ENCODE measurements around the gene GABRB3.
"Not testable (repeated sequence)": the region's sequence is repeated elsewhere in the genome, so short reads cannot be mapped to it uniquely, and the experiment has no call there.

GABRB3 gene

GRCh38 chr15:26738996-26739395 is 33.9 kb downstream of the GABRB3 start:
- no peak for DNase-seq

DNA sequence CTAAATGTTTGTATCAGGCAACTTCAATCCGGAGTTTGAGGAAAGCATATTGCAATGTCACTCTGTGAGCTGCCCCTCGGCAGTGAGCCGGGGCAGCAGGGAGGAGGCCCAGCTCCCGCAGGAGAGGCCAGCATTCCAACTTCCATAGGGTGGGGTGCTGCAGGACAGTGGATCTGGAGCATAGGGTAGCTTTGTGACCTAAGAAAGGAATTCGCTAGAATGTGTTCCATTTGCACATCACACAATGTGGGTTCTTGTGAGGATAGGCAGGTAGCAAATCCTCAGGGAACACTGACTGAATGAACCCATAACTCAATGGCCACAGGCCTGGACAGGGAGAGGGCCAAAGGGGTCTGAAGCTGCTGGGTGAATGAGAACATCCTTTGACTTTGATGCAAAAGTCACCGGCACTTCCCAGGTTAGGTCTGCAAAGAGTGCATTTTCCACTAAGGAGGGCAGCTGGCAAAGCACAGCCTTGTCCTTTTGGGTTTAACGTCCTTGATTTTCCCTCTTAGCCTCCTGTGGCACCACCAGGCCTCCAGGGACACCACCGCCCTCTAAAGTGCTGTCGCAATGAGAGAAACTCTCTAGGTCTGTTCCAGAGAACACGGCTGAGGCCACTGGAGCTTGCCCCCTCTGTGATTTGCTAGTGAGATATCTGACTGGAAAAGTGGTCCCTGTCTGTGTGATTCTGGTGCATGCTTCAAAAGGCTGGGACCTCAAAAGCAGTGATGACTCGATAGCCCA is 36.2 kb downstream of the GABRB3 start:
- no peak for DNase-seq

DNA sequence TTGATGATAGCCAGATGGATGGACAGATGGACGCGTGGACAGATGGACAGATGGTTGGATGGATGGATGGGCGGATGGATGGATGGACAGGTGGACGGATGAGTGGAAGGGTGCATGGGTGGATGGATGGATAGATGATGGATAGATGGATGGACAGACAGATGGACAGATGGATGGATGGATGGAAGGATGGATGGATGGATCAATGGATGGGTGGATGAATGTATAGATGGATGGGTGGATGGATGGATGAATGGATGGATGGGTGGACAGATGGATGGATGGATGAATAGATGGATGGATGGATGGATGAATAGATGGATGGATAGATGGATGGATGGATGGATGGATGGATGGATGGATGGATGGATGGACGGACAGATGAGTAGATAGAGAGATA is 40.9 kb downstream of the GABRB3 start:
- no peak for DNase-seq

DNA sequence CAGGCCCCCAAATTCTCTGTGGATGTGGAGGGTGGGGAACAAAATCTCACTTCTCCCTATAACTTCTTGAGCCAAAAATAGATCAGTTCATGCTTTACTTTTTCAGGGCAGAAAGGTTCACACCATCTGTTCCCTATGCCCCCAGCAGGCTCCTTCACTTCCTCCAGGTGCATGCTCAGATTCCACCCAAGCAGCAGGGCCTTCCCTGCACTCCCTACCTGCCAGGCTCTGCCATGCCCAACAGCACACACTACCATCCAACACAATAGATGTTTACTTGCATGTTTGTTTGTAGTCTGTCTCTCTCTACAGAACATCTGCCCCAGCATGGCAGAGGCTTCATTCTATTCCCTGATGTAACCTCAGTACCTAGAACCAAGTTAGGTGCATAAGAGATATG is 43.3 kb downstream of the GABRB3 start:
- DNase-seq, result no peak

DNA sequence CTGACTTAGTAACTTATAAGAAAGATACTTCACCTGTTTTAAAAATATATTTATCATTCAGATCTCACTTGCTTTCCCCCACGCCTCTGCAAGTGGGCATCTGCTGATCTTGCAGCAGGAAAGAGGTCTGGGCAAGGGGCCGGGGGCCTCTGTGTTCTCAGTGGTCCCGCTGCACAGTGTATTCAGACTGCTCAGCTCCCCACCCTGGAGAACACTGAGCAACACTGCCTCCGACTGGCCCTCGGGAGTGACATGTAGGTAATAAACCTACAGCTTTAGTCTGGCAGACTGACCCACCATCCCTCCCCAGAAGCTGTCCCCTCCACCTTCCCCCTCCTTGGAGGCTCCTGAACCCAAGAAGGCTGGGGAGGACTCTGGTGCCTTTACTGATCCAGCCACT is 43.8 kb downstream of the GABRB3 start:
- no peak for DNase-seq

DNA sequence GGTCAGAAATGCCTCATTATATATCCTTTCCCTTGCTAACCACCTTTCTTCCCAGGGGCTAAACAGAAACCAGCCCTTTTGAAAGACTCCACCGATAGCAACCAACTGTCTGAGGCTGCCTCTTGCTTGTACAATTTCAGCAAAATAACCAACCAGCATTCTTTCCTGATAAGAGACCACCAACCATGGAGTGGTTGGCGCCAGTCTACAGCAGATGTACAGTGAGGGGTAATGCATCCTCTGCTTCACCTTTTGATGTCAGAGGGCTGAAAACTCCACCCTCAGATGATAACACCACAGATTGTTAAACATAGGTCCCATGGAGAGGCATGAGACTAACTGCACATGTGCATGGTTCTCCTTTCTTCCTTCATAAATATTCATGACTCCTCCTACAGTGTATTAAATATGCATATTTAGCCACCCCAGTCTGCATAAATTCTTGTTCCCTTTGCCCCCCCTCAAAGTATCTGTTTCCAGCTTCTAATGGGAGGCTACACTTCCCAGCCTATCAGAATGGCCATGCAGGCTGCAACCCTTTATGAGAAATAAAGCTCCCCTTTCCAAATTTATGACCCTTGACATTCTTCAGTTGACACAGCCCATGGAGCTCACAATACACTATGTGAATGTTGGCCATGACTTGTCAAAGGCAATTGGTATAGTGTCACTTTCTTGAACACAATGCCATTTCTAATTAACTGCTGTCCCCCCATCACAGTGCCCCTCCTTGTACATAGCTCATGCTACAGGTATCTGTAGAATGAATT is 48.3 kb downstream of the GABRB3 start:
- DNase-seq, result no peak

DNA sequence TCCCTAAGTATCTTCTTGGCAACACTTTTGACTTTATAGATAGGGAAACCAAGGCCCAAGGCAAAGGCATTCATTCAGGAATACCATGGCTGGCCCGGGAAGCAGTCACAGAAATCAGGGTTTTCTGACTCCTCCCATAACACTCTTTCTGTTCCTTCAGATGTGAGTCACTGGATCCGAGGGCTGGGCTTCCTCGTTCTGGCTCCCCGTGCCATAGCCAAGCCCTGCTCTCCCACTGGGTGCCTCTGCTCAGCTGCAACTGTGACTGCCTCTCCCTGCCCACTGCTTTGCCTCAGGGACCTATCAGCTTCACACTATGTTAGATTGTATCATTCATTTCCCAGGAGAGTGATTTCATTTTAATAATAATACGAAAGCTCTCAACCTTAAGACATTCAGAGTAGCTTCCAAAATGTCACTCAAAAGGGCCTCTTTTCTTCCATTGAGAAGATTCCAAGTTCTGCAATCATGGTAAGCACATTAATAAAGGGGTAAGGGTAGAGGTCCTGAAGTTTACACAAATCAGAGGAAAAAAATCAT is 50.2 kb downstream of the GABRB3 start:
- no peak for DNase-seq

DNA sequence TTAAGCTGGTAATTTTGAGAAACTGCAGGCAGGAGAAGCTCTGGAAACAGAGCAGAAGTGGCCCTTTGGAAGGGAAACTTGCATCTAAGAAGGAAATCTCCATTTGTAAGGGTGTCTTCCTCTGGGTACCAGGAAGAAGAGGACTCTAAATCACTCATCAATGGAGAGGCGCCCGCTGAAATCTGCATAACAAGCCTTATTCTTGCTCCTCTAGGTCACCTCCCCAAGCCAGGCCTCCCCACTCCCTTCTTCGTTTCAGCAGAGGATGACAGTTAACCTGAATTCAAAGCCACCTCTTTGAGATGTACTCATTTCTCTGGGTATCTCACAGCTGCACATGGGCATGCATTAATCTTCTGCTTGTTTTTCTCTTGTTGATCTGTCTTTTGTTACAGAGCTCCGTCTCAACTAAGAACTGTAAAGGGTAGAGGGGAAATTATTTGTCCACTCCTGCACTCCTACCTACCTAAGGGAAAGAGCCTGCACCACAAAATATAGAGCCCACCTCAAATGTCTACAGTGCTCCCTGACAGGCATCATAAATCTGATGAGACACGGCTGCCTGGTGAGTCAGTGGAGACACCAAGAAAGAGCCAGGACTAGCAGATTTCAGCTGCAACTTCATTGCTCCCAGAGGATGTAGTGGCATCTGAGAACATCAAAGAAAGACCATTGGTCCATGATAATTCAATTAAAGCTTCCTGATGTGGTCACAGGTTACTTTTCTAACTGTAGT is 51.5 kb downstream of the GABRB3 start:
- no peak for DNase-seq

DNA sequence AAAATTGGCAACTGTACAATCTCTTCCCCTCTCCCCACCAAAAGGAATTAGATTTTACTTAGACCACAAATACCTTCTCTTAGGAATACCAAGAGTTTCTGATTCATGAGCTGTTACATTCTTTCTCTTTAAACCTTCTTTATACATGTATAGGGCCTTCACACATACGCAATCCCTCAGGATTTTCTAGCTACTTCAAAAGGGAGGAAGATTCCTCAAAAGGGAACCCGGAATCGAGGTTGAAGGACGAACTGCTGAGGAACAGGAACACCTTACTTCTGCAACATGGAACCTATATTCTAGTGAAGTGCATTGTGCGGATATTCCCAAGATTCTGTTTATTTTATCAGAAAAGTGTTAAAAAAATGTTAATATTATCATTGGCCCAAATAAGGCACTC is 52.3 kb downstream of the GABRB3 start:
- DNase-seq, result no peak

- not testable (repeated sequence) for DNase-seq
Measured at GRCh38 chr15:26719866-26720265, 53.0 kb downstream of the GABRB3 start.

- no peak for DNase-seq
Measured at GRCh38 chr15:26716069-26716468, 56.8 kb downstream of the GABRB3 start.

GRCh38 chr15:26713498-26713897 is 59.4 kb downstream of the GABRB3 start:
- no peak for DNase-seq

- no peak for DNase-seq
Measured at GRCh38 chr15:26712335-26712734, 60.5 kb downstream of the GABRB3 start.

GRCh38 chr15:26711445-26711844 is 61.4 kb downstream of the GABRB3 start:
- no peak for DNase-seq

- DNase-seq, result no peak
Measured at GRCh38 chr15:26702381-26702780, 70.5 kb downstream of the GABRB3 start.

DNA sequence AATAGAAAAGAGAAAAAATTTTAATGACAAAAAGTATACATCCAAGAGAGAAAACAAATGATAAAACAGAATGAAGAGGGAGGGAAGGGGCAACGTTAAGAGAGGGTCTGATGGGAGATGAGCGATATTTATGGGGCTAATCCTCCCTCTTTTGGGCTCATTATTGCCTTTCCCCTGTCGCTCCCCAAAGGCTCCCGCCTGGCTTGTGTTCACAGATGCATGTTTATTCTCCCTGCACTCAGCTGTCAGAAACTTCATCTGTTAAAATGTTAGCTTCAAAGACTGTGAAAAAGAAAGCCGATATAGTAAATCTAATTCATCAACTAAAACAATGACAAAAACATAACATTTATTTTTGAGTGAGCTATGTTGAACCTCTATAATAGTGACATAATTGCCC is 74.3 kb downstream of the GABRB3 start:
- DNase-seq, result no peak

DNA sequence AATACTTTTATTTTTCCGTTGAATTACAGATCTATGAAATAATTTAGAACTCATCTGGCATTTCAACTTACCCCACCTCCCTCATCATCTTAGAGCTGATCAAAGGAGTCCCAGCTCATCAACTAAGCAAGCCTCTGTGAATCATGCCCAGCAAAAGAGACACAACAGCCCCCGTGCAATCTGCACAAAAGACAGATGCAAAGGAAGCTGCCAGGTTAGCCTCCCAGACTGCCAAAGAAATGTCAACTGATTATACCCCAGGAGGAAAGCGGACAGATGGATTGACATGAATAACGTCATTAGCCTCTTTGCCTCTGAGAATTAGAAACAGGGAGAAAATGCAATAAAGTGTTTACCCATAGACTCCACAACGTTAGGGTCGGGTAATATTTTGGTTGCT is 75.0 kb downstream of the GABRB3 start:
- DNase-seq, result no peak

- DNase-seq, result no peak
Measured at GRCh38 chr15:26691249-26691648, 81.6 kb downstream of the GABRB3 start.

- no peak for DNase-seq
Measured at GRCh38 chr15:26690778-26691177, 82.1 kb downstream of the GABRB3 start.

DNA sequence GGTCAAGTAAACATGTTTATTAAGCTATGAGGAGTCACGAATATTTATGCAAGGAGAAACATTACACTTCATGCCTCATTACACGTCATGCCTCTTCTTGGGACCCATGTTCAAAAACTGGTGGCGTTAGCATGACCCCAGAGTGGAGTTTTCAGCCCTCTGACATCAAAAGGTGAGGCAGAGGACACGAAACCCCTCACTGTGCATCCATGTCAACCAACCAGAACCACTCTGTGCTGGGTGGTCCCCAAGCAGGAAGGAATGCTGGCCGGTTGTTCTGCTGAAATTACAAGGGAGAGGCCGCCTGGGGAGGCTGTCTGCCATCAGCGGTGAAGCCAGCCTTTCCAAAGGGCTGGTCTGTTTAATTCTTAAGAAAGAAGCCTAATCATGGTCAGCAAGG is 83.4 kb downstream of the GABRB3 start:
- DNase-seq, result no peak

- DNase-seq, result no peak
Measured at GRCh38 chr15:26686547-26687187, 86.2 kb downstream of the GABRB3 start.

DNA sequence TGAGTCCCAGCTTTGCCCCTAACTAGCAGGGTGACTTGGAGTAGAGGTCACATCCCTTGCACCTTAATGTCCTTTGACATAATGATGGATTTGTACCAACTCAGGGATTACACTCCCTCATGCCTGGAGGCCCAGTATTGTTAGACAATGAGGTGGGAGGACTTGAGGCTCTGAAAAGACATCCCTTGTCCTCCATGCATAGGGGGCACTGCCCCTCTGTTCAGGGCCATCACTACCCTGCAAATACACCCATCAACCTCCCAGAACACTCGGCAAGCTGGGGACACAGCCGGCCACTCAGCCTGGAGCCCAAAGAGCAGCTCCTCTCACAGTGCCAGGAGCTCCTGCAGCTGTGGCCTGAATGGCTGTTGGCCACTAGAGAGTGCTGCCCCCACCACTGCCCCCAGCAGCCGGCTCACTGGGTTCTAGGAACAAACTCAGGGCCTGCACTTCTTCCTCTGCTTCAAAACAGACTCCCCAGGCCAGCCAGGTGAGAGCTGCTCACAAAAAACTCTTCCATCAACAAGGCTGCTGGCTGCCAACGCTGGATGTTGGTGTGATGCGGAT is 90.2 kb downstream of the GABRB3 start:
- DNase-seq, result no peak
